IMR-90 (cell line): ENCODE results near the gene KLF13. TPM values are rescaled to one million over a fixed set of nuclear protein-coding genes. Genes with fewer than 3 reads are reported as not detected.
A peak's percentile ranks its signal among the peaks of the same experiment; 100 is the strongest.

Source experiments
- ATAC-seq: fragments of 200-7000 bp; cut with Tn5 transposase; 2 replicates; pipeline ENCODE4 v1.9.1; 2020; ENCODE audit warnings: low read depth, mild to moderate bottlenecking, moderate library complexity
- BruUV-seq: library from RNA; stranded (reverse); fragments of 400-500 nt; replicated peaks from 2 replicates; lab custom pipeline; 2021; lab: Mats Ljungman, UMichigan
- CTCF ChIA-PET: fragments of 300-600 bp; formaldehyde crosslinking; extraction: SDS; loops from one replicate; lab custom pipeline; 2021; ENCODE audit warnings: antibody characterized with exemption; lab: Yijun Ruan, JAX
- POLR2A ChIA-PET: fragments of 300-600 bp; sonication (Branson Sonifier 250); formaldehyde crosslinking; loops from one replicate; lab custom pipeline; 2022; ENCODE audit warnings: antibody characterized with exemption; ENCODE audit not compliant: unreplicated experiment; lab: Charles Lee
- DNase-seq: peaks from one replicate; pipeline ENCODE4 v3.0.0; 2013
- H2AFZ ChIP-seq: replicated peaks from 2 replicates; pipeline ENCODE3; 2013; ENCODE audit warnings: low read length, mild to moderate bottlenecking; ENCODE audit not compliant: poor library complexity
- H2AK5ac ChIP-seq: 2 replicates; pipeline ENCODE4 v1.6.1; 2013; ENCODE audit warnings: low read depth, low read length, inconsistent platforms
- H2AK9ac ChIP-seq: replicated peaks from 2 replicates; pipeline ENCODE3; 2013; ENCODE audit warnings: mild to moderate bottlenecking, low read depth, low read length, moderate library complexity; ENCODE audit not compliant: poor library complexity
- H2BK120ac ChIP-seq: 2 replicates; pipeline ENCODE4 v1.6.1; 2013; ENCODE audit warnings: low read depth, low read length, inconsistent platforms
- H2BK15ac ChIP-seq: 3 replicates; pipeline ENCODE4 v1.6.1; 2013; ENCODE audit warnings: low read depth, low read length, inconsistent platforms
- H2BK20ac ChIP-seq: 2 replicates; pipeline ENCODE4 v1.6.1; 2013; ENCODE audit warnings: low read depth, mild to moderate bottlenecking, inconsistent platforms, low read length, moderate library complexity
- H2BK5ac ChIP-seq: 2 replicates; pipeline ENCODE4 v1.6.1; 2013; ENCODE audit warnings: mild to moderate bottlenecking, low read depth, low read length, inconsistent platforms; ENCODE audit not compliant: poor library complexity, severe bottlenecking
- H3K14ac ChIP-seq: replicated peaks from 2 replicates; pipeline ENCODE4 v1.6.1; 2013; ENCODE audit warnings: low read depth, low read length, inconsistent platforms
- H3K18ac ChIP-seq: 2 replicates; pipeline ENCODE4 v1.6.1; 2013; ENCODE audit warnings: low read depth, low read length, control low read depth
- H3K23ac ChIP-seq: 2 replicates; pipeline ENCODE4 v1.6.1; 2013; ENCODE audit warnings: low read depth, low read length, inconsistent platforms
- H3K27ac ChIP-seq: 2 replicates; pipeline ENCODE4 v1.5.1; 2013; ENCODE audit warnings: mild to moderate bottlenecking, control low read depth, low read length; ENCODE audit not compliant: insufficient read depth
- H3K27me3 ChIP-seq: 2 replicates; pipeline ENCODE4 v1.6.1; 2013; ENCODE audit warnings: low read length; ENCODE audit not compliant: control insufficient read depth, insufficient read depth
- H3K36me3 ChIP-seq: 2 replicates; pipeline ENCODE4 v1.6.1; 2013; ENCODE audit warnings: low read length, mixed read lengths; ENCODE audit not compliant: control insufficient read depth, insufficient read depth
- H3K4ac ChIP-seq: 2 replicates; pipeline ENCODE4 v1.6.1; 2013; ENCODE audit warnings: low read depth, low read length, inconsistent platforms
- H3K4me1 ChIP-seq: 2 replicates; pipeline ENCODE4 v1.6.1; 2013; ENCODE audit warnings: low read length, mixed read lengths; ENCODE audit not compliant: control insufficient read depth, insufficient read depth
- H3K4me2 ChIP-seq: 2 replicates; pipeline ENCODE4 v1.6.1; 2013; ENCODE audit warnings: low read depth, mild to moderate bottlenecking, control low read depth, low read length, moderate library complexity
- H3K4me3 ChIP-seq: 2 replicates; pipeline ENCODE4 v1.5.1; 2013; ENCODE audit warnings: low read depth, mild to moderate bottlenecking, control low read depth, low read length, moderate library complexity; ENCODE audit not compliant: insufficient read depth
- H3K56ac ChIP-seq: 2 replicates; pipeline ENCODE4 v1.6.1; 2013; ENCODE audit warnings: low read length, inconsistent platforms; ENCODE audit not compliant: insufficient read depth; ENCODE audit errors: extremely low read depth
- H3K79me1 ChIP-seq, 2 experiments: 2 replicates each; pipeline ENCODE4 v1.6.1; 2013; ENCODE audit warnings: low read length in 2 of 2, inconsistent platforms in 1 of 2, low read depth in 1 of 2
- H3K9ac ChIP-seq: 2 replicates; pipeline ENCODE4 v1.6.1; 2013; ENCODE audit warnings: low read depth, low read length, control low read depth
- H3K9me1 ChIP-seq: 2 replicates; pipeline ENCODE4 v1.6.1; 2013; ENCODE audit warnings: low read length, inconsistent platforms; ENCODE audit not compliant: insufficient read depth
- H3K9me3 ChIP-seq: 2 replicates; pipeline ENCODE4 v1.6.1; 2013; ENCODE audit warnings: low read length; ENCODE audit not compliant: control insufficient read depth, insufficient read depth
- H4K20me1 ChIP-seq: 2 replicates; pipeline ENCODE4 v1.6.1; 2013; ENCODE audit warnings: low read length, inconsistent platforms; ENCODE audit not compliant: insufficient read depth
- H4K5ac ChIP-seq: 2 replicates; pipeline ENCODE4 v1.6.1; 2013; ENCODE audit warnings: mild to moderate bottlenecking, low read depth, low read length, control low read depth
- H4K8ac ChIP-seq, 2 experiments: 2 replicates each; pipeline ENCODE4 v1.6.1; 2013; ENCODE audit warnings: low read depth in 2 of 2, low read length in 2 of 2, control low read depth in 1 of 2, inconsistent platforms in 1 of 2
- H4K91ac ChIP-seq: 2 replicates; pipeline ENCODE4 v1.6.1; 2013; ENCODE audit warnings: low read depth, low read length, inconsistent platforms; ENCODE audit not compliant: insufficient read depth
- BHLHE40 ChIP-seq: fragments of 150-350 bp; IDR thresholded peaks from 2 replicates; pipeline ENCODE4 v1.6.1; 2016; ENCODE audit warnings: mild to moderate bottlenecking, low read depth, low read length
- CEBPB ChIP-seq: IDR thresholded peaks from 2 replicates; pipeline ENCODE4 v1.6.1; 2012; ENCODE audit warnings: low read depth, low read length, improper control_type of control experiment
- FOS ChIP-seq: fragments of 150-350 bp; IDR thresholded peaks from 2 replicates; pipeline ENCODE4 v1.6.1; 2016; ENCODE audit warnings: low read depth, low read length
- MAZ ChIP-seq: IDR thresholded peaks from 2 replicates; pipeline ENCODE4 v1.6.1; 2012; ENCODE audit warnings: low read depth, mild to moderate bottlenecking, low read length, improper control_type of control experiment, moderate library complexity, borderline replicate concordance
- MXI1 ChIP-seq: IDR thresholded peaks from 2 replicates; pipeline ENCODE4 v1.6.1; 2012; ENCODE audit warnings: low read depth, mild to moderate bottlenecking, low read length, moderate library complexity, borderline replicate concordance
- NFE2L2 ChIP-seq: fragments of 150-350 bp; IDR thresholded peaks from 2 replicates; pipeline ENCODE4 v1.6.1; 2016; ENCODE audit warnings: low read depth, mild to moderate bottlenecking, low read length
- POLR2A ChIP-seq: IDR thresholded peaks from 2 replicates; pipeline ENCODE4 v1.6.1; 2012; ENCODE audit warnings: mild to moderate bottlenecking, low read depth, low read length
- RAD21 ChIP-seq: IDR thresholded peaks from 2 replicates; pipeline ENCODE4 v1.6.1; 2012; ENCODE audit warnings: low read length, improper control_type of control experiment
- SMC3 ChIP-seq: fragments of 150-350 bp; IDR thresholded peaks from 2 replicates; pipeline ENCODE4 v1.6.1; 2016; ENCODE audit warnings: low read depth, mild to moderate bottlenecking, antibody characterized with exemption, low read length, moderate library complexity
- WGBS, 2 experiments: methylation state at CpG; one replicate each; pipeline versions ENCODE4 v1.1.5 to v1.1.7; 2013; ENCODE audit warnings: missing lambda C conversion rate in 2 of 2; ENCODE audit not compliant: insufficient read length in 1 of 2; ENCODE audit errors: extremely low coverage in 2 of 2; 5-methylcytosine and 5-hydroxymethylcytosine counted together
- dilution Hi-C: fragments of 300-500 bp; cut with HindIII; formaldehyde crosslinking; loops from one replicate; pipeline ENCODE4 v1.14.3; 2018; ENCODE audit warnings: low sequenced_read_pairs; ENCODE audit not compliant: unreplicated experiment
- in situ Hi-C: fragments of 300-500 bp; cut with MboI; formaldehyde crosslinking; loops from 3 replicates; pipeline ENCODE4 v1.14.3; 2019; ENCODE audit warnings: low sequenced_read_pairs, inconsistent platforms, mixed read lengths
- intact Hi-C: fragments of 100-400 bp; cut with micrococcal nuclease; formaldehyde crosslinking; loops from 2 replicates; pipeline ENCODE4 v1.10.0; 2022
- polyA plus RNA-seq, 3 experiments: library from polyadenylated mRNA; depleted of rRNA; stranded (reverse); fragments of >200 nt; gene quantifications; 2 replicates each; pipeline ENCODE4 v1.2.3, GENCODE V29; 2012; ENCODE audit warnings: low replicate concordance in 1 of 3
- total RNA-seq: library from RNA; depleted of rRNA; stranded (reverse); fragments of >200 nt; gene quantifications from 2 replicates; pipeline ENCODE4 v1.2.3, GENCODE V29; 2012

The KLF13 gene
- total and polyA plus RNA-seq, 2 of the 4 experiments (the other 2 are of a cell fraction): 9.5 to 10.6 TPM

DNA sequence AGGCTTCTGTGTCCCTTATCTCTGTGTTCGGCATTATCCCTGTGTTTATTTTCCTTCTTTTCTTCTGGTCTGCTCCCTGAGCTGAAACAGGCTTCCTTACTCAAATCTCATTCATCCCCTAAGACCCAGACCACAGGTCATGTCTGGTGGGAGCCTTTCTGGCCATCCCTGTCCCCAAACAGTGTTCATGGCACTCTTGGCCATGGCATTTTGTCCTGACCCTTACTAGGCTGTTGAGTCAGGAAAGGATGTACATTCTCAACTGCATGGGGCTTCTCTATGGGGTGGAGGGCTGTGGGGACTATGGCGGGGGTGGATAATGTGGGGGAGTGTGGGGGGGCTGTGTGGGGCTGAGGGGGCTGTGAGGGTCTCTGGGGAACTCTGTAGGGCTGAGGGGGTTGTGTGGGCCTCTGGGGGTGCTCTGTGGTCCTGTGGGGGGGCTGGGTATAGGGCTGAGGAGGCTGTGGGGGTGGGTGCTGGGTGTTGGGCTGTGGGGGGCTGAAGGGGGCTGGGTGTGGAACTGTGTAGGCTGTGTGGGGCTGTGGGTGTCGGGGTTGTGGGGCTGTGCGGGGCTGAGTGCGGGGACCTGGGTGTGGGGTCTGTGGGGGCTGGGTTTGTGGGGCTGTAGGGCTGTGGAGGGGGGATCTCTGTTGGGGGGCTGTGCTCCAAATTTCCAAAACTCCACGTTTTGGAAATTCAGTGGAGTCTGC is 64.3 kb downstream of the KLF13 start:
- Histone ChIP-seq H3K4me1 (peaks cover 6% of the 10 kb centered on the region), H2AFZ (no peak overlapping the region), H3K79me1 (no peaks in the 10 kb centered on the region), H4K91ac (no peak overlapping the region), H3K18ac (no peak overlapping the region), H3K14ac (no peak overlapping the region), H3K27me3 (no peaks in the 10 kb centered on the region), H3K36me3 (no peaks in the 10 kb centered on the region), H4K8ac (no peak overlapping the region), H3K4me3 (no peak overlapping the region), H4K20me1 (0 out of 2 replicates have a peak, but pooled peaks cover 5% of the 10 kb centered on the region), H2BK15ac (no peak overlapping the region), H4K5ac (no peak overlapping the region), H3K23ac (no peak overlapping the region), H3K56ac (no peak overlapping the region), H3K4me2 (no peak overlapping the region), H3K27ac (no peak overlapping the region), H2AK9ac (no peak overlapping the region), H2AK5ac (no peak overlapping the region; the same call in 1 of the 2 replicates), H2BK5ac (no peak overlapping the region), H3K9me3 (no peaks in the 10 kb centered on the region; the same call in 1 of the 2 replicates), H2BK120ac (no peak overlapping the region), H3K9ac (no peak overlapping the region), H3K9me1 (peaks cover 6% of the 10 kb centered on the region; the same call in 1 of the 2 replicates), H2BK20ac (no peak overlapping the region), H3K4ac (0 out of 2 replicates have a peak overlapping the region, but pooled peaks have one; percentile 14)
- no TSS peak for BruUV-seq
- DNase-seq (no peak), ATAC-seq (no peak)
- TF ChIP-seq MXI1: no peak
- no peak for TF ChIP-seq NFE2L2
- no peak for TF ChIP-seq CEBPB
- TF ChIP-seq BHLHE40: no peak
- TF ChIP-seq RAD21: no peak
- no peak for TF ChIP-seq POLR2A
- TF ChIP-seq FOS: no peak
- TF ChIP-seq SMC3: no peak
- no peak for TF ChIP-seq MAZ
- CTCF ChIA-PET: interaction anchor here (0.5 to 1.7 kb wide), 2 partner anchors 44 to 49 kb away, joined by 4 to 7 read pairs; no protein-coding TSS in a partner anchor
- POLR2A ChIA-PET: no interaction called here
- dilution Hi-C loops (no loop called here), intact Hi-C loops (loop anchor here (2.0 kb wide), 1 partner anchor 64 kb away; the partner anchor contains the start of gene KLF13), in situ Hi-C loops (no loop called here)
- WGBS, 2 experiments: 100% methylated on average over 1 of the region's 6 CpGs; no CpG with 5 or more reads in 1 of the 2 experiments
